ENCODE measurements around the gene CD14.
A peak's percentile ranks its signal among the peaks of the same experiment; 100 is the strongest.

- TF ChIP-seq CTCF (IDR thresholded peaks at IDR 0.05) (no peak), POLR2A (IDR thresholded peaks at IDR 0.05) (peak in 2 of 4 donors; percentile 34 to 44)
Measured at GRCh38 chr5:140633021-140633471, at the start of gene CD14.

All from esophagus squamous epithelium (tissue), 4 donors.